Stimulated activated CD4-positive, alpha-beta T cell treated with anti-CD3 and anti-CD28 coated beads, Interleukin-15, amount 100 ng/mL, for 1 hour (primary cell): ENCODE measurements around the gene MDGA2.

ENCODE experiments used
- DNase-seq, 2 donors: peaks; one replicate each; pipeline ENCODE4 v3.0.0-alpha.2; 2020; ENCODE audit warnings: low read depth in 1 of 2, low spot score in 1 of 2

Gene MDGA2

GRCh38 chr14:47675466-47676314 lies at the start of gene MDGA2:
Gene MDGA2 (minus strand): TSS chr14:47675605.
- DNase-seq: no peak

DNA sequence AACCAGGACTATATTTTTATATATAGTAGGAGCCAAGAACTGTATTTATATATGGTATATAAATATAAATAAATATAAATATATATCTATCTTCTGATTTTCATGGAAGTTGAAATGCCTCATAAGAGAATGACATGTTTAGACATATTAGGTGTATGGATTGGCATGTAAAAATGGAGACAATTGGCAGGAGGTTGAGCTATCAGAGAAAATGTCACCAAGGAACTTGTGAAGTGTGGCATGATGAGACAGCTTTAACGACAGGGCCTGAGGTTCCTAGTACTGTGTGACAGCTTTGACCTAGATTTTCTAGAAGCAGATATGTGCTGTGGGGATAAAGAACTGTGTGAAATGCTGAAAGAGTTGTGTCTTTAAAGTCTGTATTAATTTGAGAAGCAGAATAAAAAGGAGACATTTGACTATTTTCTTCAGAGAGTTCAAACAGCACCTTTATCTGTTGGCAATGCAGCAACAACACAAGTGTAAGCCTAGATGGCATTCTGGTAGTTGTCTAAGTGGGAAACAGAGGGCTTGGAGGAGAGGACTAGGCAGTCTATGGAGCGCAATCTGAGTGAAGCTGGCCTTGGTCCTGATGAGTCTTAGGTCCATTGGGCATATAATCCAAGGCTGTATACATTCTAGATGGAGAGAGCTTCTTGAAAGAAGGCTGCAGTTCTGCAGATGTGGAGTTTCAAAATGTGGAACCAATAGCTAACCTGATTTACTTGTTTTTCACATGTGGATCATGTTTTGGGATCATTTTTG lies 47.7 kb upstream of the MDGA2 start:
- DNase-seq: no peak

DNA sequence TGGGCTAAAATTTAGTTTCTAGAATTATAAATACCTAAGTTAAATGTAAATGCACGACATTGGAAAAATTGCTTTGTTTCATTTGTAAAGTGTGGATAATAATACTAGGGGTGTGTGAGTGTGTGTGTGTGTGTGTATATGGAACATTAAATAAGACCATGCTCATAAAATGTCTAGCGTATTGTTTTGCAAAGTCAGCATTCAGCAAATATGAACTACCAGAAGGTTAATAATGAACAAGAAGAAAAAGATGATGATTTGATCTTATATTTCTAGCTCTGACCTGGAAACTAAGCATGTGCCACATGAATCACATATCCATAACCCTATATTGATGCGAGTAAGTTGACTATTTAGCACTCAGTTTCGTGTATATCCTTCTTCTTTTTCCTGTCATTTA lies 44.9 kb upstream of the MDGA2 start:
- DNase-seq: no peak

- DNase-seq: no peak
Observed at GRCh38 chr14:47715330-47715729, 39.9 kb upstream of the MDGA2 start.

GRCh38 chr14:47710581-47710980 lies 35.2 kb upstream of the MDGA2 start:
- no peak for DNase-seq

DNA sequence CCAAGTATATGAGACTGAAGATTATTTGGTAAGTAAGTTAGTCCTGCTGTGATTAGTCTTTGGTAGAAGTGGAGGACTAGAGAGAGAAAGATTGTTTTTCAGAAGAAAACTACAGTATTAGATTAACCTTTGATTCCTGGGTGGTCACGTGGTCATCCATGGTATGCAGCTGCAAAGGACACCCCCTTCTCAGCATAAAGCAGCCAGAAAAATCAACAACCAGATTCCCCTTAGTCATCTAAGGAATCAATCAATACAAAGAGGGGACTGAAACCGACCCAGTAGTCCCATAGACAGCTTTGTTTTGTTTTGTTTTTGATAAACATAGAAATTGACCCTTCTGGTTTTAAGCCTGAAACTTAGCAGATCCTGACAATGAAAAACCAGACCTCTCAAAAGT lies 30.3 kb upstream of the MDGA2 start:
- DNase-seq: no peak

DNA sequence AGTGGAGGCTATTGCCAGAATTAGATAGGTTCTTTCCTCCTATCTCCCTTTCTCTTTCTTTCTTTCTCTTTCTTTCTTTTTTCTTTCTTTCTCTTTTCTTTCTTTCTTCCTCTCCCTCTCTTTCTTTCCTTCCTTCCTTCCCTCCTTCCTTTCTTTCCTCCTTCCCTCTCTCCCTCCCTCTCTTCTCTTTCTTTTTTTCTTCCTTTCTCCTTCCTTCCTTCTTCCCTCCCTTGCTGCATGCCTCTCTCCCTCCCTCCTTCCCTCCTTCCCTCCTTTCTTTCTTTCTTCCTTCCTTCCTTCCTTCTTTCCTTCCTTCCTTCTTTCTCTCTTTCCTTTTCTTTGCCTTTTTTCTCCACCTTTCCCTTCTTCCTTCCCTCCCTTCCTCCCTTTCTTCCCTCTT lies 16.4 kb upstream of the MDGA2 start:
- DNase-seq: no peak

GRCh38 chr14:47678993-47679392 lies 3.6 kb upstream of the MDGA2 start:
- no peak for DNase-seq

DNA sequence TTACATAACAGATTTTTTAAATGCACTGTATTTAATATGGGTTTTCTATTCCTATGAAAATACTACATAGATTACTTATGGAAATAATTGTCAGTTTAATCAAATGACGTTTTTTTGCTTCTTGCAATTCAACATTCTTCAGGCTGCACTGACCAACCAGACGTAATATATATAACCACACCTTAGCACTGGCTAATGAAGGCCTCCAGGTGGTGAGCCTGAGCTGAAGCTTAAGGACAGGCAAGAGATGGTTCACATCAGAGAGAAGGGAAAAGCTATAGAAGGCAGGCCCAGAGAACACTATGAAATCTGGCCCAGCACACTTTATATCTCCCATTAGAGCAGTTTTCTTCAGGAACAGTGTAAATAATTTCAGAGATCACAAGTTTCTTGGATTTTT lies 2.8 kb upstream of the MDGA2 start:
- DNase-seq: no peak

DNA sequence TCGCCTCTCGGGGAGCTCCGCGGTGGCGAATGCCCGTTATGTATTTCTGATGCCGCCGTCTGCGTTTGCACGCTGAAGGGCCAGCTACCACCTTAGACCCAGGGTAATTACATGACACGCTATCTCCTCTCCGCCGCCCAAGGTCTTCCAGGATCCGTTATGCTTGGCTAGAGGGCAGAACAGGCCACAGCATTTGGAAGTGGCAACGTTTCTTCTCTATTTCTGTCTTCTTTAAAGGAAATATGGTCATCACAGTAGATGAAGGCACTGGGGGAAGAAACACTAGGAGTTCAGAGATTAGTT lies 861 bp upstream of the MDGA2 start:
- DNase-seq: no peak

- no peak for DNase-seq
Observed at GRCh38 chr14:47674543-47675465, 601 bp downstream of the MDGA2 start.

DNA sequence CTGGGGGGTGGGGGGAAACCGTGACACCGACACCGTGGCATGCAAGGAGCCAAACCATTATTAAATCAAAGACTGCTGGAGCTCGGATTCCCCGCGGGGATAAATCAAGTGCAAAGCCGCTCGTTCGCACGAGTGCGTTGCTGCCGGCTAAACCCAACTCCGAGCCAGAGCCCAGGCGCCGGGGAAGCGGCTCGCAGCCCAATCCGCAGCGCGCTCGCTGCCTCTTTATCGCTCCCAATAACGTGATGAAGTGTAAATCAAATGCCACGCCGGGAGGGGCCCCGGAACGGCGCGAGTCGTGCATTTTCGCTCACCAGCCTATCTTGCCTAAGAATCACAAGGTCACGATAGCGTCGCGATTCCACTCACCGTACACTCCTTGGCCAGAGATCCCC lies 1.3 kb downstream of the MDGA2 start:
- no peak for DNase-seq

GRCh38 chr14:47665337-47666134 lies 9.9 kb downstream of the MDGA2 start:
- DNase-seq: no peak

DNA sequence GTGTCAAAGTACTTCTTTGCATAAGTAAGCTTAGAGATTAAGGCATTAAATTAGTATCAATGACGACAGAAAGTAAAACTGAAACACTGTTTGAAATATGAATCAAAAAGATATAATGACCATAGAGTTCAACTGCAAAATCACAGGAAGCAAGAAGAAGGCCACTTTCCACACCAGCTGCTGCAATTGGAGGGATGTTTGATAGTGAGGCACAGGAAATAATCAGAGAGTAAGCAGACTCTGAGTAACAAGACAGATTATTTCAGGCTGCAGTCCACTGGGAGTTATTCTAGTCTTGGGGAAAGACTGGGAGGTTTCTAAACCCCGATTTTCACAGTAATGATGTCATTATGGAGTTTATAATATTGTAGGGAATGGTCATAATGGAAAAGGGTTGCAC lies 12.9 kb downstream of the MDGA2 start:
- no peak for DNase-seq

DNA sequence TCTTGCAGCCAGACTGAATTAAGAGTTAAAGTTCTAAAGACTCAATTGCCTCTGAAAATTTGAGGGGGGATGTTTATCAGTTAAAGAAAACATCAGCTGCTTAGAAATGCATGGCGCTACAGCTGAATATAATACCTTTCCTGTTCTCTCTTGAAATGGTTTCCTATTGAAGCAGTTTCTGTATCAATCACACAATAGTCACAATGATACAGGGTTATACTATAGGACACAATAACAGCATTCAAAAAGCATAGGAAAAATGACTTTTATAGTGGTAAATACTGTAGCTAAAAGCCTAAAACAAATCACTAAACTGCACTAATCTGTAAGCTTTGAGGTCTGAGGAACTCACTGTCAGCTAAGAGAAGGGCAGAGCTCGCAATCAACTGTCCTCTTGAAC lies 15.2 kb downstream of the MDGA2 start:
- DNase-seq: no peak

GRCh38 chr14:47658041-47658440 lies 17.4 kb downstream of the MDGA2 start:
- no peak for DNase-seq

DNA sequence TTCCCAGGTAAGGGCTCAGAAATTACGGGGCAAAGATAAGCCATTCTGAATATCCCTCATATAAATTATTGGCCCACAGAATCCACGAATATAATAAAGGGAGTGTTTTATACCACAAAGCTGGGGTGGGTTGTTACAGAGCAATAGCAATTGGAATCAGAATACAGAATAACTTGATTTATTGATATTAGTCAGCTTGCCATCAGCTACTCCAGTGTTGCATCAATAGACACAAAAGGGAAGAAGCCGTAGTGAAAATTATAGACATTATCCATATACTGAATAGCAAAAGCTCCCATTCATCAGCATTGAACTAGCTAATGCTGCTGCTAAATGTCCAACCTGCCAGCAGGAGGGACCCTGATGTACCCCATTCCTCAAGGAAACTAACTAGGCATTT lies 18.3 kb downstream of the MDGA2 start:
- DNase-seq: no peak

GRCh38 chr14:47651337-47651736 lies 24.1 kb downstream of the MDGA2 start:
- no peak for DNase-seq

DNA sequence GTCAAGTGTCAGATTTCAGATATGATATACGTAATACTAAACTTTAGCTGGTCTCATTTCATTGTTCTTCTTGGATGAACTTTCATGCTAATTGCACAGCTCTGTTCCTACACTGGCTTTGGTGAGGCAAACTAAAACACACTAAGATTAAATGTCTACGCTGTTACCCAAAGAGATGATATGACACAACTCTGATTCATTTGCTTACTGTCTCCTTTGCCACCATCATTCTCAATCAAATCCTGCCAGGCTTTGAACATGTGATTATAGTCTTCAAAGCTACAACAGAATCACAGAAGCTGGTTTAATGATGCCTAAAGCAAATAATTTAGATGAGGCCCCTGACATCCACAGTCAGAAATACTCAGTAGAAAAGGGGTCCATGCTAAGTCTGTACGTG lies 37.7 kb downstream of the MDGA2 start:
- no peak for DNase-seq

- no peak for DNase-seq
Observed at GRCh38 chr14:47626151-47627035, 49.0 kb downstream of the MDGA2 start.
